Fibroblast of pulmonary artery (primary cell): ENCODE data around the gene RAB2B.

ENCODE experiments used
- DNase-seq: peaks from one replicate; pipeline ENCODE4 v3.0.0-alpha.2; 2010; ENCODE audit warnings: low read depth
- H3K4me3 ChIP-seq: replicated peaks from 2 replicates; pipeline ENCODE4 v1.5.1; 2011; ENCODE audit warnings: low read depth, mild to moderate bottlenecking, control low read depth, low read length, moderate library complexity
- TF ChIP-seq, protein P1 (sequence below): IDR thresholded peaks from 2 replicates; pipeline ENCODE4 v1.5.1; 2011; ENCODE audit warnings: mild to moderate bottlenecking, control low read depth, low read length, inconsistent platforms; ENCODE audit errors: missing control alignments

Gene RAB2B

GRCh38 chr14:21476925-21477681, at the start of gene RAB2B, which contains the start of gene TOX4:
TSS of gene RAB2B (minus strand) at chr14:21476959. CDS start at chr14:21476872, 87 bp downstream.
TSS of gene TOX4 (plus strand) at chr14:21477195. CDS start at chr14:21477279, 84 bp downstream.
- DNase-seq, result peak; percentile 99
- TF ChIP-seq, protein P1, sequence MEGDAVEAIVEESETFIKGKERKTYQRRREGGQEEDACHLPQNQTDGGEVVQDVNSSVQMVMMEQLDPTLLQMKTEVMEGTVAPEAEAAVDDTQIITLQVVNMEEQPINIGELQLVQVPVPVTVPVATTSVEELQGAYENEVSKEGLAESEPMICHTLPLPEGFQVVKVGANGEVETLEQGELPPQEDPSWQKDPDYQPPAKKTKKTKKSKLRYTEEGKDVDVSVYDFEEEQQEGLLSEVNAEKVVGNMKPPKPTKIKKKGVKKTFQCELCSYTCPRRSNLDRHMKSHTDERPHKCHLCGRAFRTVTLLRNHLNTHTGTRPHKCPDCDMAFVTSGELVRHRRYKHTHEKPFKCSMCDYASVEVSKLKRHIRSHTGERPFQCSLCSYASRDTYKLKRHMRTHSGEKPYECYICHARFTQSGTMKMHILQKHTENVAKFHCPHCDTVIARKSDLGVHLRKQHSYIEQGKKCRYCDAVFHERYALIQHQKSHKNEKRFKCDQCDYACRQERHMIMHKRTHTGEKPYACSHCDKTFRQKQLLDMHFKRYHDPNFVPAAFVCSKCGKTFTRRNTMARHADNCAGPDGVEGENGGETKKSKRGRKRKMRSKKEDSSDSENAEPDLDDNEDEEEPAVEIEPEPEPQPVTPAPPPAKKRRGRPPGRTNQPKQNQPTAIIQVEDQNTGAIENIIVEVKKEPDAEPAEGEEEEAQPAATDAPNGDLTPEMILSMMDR, result peak; percentile 99
- H3K4me3 ChIP-seq, result peak within 1 kb of the TSS; percentile 99

DNA sequence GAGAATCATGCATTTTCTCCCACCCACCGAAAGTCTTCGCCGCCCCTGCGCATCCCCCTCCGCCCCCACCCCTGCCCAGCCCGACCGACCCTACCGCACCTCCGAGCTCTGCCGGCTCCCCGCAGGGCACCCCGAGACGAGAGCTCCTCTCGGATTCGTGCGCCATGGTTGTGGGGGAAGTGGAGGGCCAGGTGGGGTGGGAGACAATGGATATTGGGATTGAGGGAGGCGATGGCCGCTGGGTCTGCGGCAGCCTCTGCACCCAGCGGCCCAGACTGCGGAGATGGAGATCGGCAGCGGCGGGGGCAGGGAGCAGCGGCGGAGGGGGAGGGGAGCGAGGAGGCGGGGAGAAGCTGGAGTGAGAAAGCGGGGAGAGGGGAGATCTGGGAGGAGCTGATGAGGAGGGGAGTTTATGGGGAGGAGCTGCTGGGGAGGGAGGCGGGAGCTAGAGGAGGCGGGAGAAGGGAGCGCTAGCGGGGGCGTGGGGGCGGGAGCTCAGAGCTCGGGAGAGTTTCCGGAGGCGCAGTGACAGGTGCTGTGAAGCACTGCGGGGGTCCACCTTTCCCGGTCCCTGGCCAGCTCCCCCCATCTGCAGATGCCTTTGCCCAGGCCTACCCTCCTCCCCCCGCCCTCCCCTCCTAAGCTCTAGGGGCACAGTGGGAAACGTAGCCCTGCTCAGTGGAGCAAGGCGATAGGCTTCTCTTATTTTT, 49.4 kb upstream of the RAB2B start, which contains the start of gene SALL2:
Gene SALL2, minus strand, starts transcription at position 385 of the 710 bp plus-strand sequence. Its CDS starts 219 bp downstream, at position 166.
- peak; percentile 61 for DNase-seq
- TF ChIP-seq, protein P1, result no peak
- H3K4me3 ChIP-seq, result peak within 1 kb of the TSS; percentile 70

DNA sequence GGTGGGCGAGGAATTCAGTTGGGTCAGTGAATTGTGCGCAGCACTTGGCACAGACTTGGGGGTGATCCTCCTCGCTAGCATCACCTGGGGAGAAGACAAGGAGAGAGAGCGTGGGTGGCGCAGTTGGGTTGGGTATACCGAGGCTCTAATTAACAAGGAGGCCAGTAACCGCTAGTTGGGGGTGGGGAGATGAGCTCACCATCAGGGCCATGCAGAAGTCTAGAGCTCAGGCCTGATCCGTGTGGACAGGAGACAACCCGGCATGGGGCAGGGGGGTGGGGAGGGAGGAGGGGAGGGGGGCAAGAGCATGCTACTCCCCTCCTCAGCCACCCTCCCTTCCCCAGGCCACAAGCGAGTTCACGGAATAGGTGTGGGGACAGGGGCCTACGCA, 48.8 kb upstream of the RAB2B start:
- peak overlapping the region; percentile 70 for H3K4me3 ChIP-seq
- no peak for DNase-seq
- TF ChIP-seq, protein P1, result no peak

DNA sequence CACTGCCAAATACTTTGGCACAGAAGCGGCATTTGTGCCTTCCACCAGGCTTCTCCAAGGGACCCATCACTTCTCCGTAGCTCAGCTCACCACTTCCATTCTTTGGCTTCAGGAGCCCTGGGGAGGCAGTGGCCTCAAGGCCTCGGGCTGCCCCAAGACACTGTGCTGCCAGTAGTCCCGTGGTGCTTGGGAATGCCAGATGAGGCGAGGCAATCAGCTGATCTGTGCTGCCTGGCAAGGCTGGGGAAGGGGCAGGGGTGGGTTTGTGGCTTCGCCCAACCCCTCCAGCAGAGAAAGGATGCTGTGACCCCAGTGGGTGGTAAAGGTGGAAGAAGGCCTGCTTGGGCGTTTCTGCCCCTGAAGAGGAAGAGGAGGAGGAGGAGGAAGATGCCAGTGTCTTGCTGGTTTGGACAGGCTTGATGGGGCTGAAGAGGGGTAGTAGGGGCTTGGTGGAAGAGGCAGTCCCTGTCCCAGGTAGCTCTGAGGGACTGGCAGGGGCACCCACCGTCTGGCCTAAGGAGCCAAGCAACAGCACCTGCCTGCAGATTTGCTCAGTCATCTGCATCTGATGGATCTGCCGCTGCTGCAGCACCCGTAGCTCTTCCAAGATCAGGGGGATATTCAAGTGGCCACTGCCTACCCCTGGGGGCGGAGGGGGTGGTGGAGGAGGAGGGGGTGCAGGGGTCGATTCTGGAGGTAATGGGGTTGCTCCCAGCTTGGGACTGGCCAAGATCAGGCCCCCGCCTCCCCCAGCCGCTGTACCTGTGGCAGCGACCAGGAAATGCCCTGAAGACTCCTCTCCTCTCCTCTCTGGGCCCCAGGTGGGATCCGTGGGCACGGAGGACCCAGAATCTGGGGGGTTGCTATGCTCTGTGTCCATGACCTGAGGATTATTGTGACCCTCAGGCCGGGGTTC, 48.1 kb upstream of the RAB2B start:
- TF ChIP-seq, protein P1, result no peak
- H3K4me3 ChIP-seq, result peak overlapping the region; percentile 70
- DNase-seq, result no peak

DNA sequence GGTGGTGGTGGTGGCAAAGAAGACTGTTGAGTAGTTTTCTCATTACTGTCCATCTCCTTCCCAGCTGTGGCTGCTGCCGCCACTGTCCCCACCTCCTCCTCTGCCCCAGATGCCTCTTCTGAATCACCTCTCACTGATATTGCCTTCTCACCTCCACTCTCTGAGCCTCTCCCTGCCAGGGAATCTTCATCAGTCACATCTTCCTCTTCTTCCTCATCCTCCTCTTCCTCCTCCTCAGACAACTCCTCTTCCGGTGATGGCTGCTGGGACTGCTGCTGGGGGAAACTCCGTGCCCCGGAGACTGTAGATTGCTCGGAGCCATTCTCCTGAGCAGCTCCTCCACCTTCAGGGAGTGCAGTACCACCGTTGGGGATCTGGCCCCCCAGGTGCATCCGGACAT, 46.4 kb upstream of the RAB2B start:
- H3K4me3 ChIP-seq, result no peak overlapping the region
- no peak for DNase-seq
- TF ChIP-seq, protein P1, result no peak

- DNase-seq, result peak; percentile 67
- no peak overlapping the region for H3K4me3 ChIP-seq
- TF ChIP-seq, protein P1, result no peak
These were observed 44.7 kb upstream of the RAB2B start for GRCh38 chr14:21521501-21521900.
